Measurements from ENCODE around the gene ESCO1. TPM values are rescaled to one million over a fixed set of nuclear protein-coding genes. Genes with fewer than 3 reads are reported as not detected.

The ESCO1 gene
- total RNA-seq, 1 donor from 2014 or later: 15.0 TPM

GRCh38 chr18:21604671-21605070 lies 4.2 kb upstream of the ESCO1 start:
- TF ChIP-seq CTCF (IDR thresholded peaks at IDR 0.05; ENCODE audit: insufficient read depth, low read length, severe bottlenecking): no peak
- Histone ChIP-seq H3K27me3 (ENCODE audit: control insufficient read depth, insufficient read depth, low read length) (no peaks in the 10 kb centered on the region), H3K4me3 (ENCODE audit: low read depth, low read length) (no peak overlapping the region), H3K36me3 (ENCODE audit: control insufficient read depth, insufficient read depth, low read length) (no peaks in the 10 kb centered on the region)
- FAIRE-seq (no peak), DNase-seq (ENCODE audit: low read depth) (no peak)

DNA sequence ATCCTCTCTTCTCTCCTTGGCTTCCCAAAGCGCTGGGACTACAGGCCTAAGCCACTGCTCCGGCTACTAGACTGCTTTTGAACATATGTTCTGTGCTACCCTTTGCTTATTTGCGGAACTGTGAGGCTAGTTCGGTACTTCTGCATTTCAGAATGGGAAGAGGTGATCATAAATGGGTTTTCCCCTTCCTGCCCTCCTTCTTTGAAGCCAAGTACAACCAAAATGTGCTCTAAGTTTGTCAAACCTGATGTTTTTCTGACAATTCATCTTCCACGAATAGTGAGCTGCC lies 1.7 kb upstream of the ESCO1 start:
- no peak for TF ChIP-seq CTCF (IDR thresholded peaks at IDR 0.05; ENCODE audit: insufficient read depth, low read length, severe bottlenecking)
- no peak for DNase-seq (ENCODE audit: low read depth)
- FAIRE-seq: no peak
- Histone ChIP-seq H3K27me3 (ENCODE audit: control insufficient read depth, insufficient read depth, low read length) (no peaks in the 10 kb centered on the region), H3K4me3 (ENCODE audit: low read depth, low read length) (no peak overlapping the region), H3K36me3 (ENCODE audit: control insufficient read depth, insufficient read depth, low read length) (no peaks in the 10 kb centered on the region)

- no peaks in the 10 kb centered on the region for H3K36me3 ChIP-seq (ENCODE audit: control insufficient read depth, insufficient read depth, low read length)
- FAIRE-seq (no peak), DNase-seq (ENCODE audit: low read depth) (no peak)
Observed at GRCh38 chr18:21599585-21600525, 649 bp downstream of the ESCO1 start.

GRCh38 chr18:21598726-21599584 lies 1.5 kb downstream of the ESCO1 start:
- DNase-seq (ENCODE audit: low read depth) (no peak), FAIRE-seq (no peak)
- Histone ChIP-seq H3K36me3 (ENCODE audit: control insufficient read depth, insufficient read depth, low read length) (no peaks in the 10 kb centered on the region), H3K27me3 (ENCODE audit: control insufficient read depth, insufficient read depth, low read length) (no peaks in the 10 kb centered on the region), H3K4me3 (ENCODE audit: low read depth, low read length) (peak overlapping the region; percentile 98)
- no peak for TF ChIP-seq CTCF (IDR thresholded peaks at IDR 0.05; ENCODE audit: insufficient read depth, low read length, severe bottlenecking)

More at GRCh38 chr18:21599585-21600525, 649 bp downstream of the ESCO1 start:
- H3K4me3 ChIP-seq (ENCODE audit: low read depth, low read length): peak overlapping the region; percentile 98
- TF ChIP-seq CTCF (IDR thresholded peaks at IDR 0.05; ENCODE audit: insufficient read depth, low read length, severe bottlenecking): no peak
- no peaks in the 10 kb centered on the region for H3K27me3 ChIP-seq (ENCODE audit: control insufficient read depth, insufficient read depth, low read length)

- Histone ChIP-seq H3K27me3 (ENCODE audit: control insufficient read depth, insufficient read depth, low read length) (no peaks in the 10 kb centered on the region), H3K4me3 (ENCODE audit: low read depth, low read length) (no peak overlapping the region), H3K36me3 (ENCODE audit: control insufficient read depth, insufficient read depth, low read length) (no peaks in the 10 kb centered on the region)
- FAIRE-seq (no peak), DNase-seq (ENCODE audit: low read depth) (no peak)
- TF ChIP-seq CTCF (IDR thresholded peaks at IDR 0.05; ENCODE audit: insufficient read depth, low read length, severe bottlenecking): no peak
Observed at GRCh38 chr18:21597620-21598019, 2.9 kb downstream of the ESCO1 start.

Measured in bronchial epithelial cell (primary cell).